Natural killer cell (primary cell): ENCODE measurements around the gene IFT27. TPM values are rescaled to one million over a fixed set of nuclear protein-coding genes. Genes with fewer than 3 reads are reported as not detected.

Source experiments
- ATAC-seq, 3 donors: fragments of 150-1000 bp in 2 of 3; fragments of 200-7000 bp in 1 of 3; cut with Tn5 transposase; 1 replicate in 1 of 3; 2 replicates in 2 of 3; pipeline ENCODE4 v1.10.0; 2021; ENCODE audit warnings: mild to moderate bottlenecking in 2 of 3, moderate library complexity in 2 of 3
- DNase-seq, 2 donors: peaks; one replicate each; pipeline versions ENCODE4 v3.0.0 to v3.0.0-alpha.2; 2013 to 2021; ENCODE audit warnings: mixed read lengths in 1 of 2
- H3K27ac ChIP-seq: one replicate; pipeline ENCODE4 v1.5.1; 2013; ENCODE audit warnings: mild to moderate bottlenecking, low read length
- H3K27me3 ChIP-seq: one replicate; pipeline ENCODE4 v1.6.1; 2013; ENCODE audit warnings: low read length; ENCODE audit not compliant: control insufficient read depth, insufficient read depth
- H3K36me3 ChIP-seq: one replicate; pipeline ENCODE4 v1.6.1; 2013; ENCODE audit warnings: low read length; ENCODE audit not compliant: control insufficient read depth, insufficient read depth
- H3K4me1 ChIP-seq: one replicate; pipeline ENCODE4 v1.6.1; 2013; ENCODE audit warnings: low read length; ENCODE audit not compliant: control insufficient read depth, insufficient read depth
- H3K4me3 ChIP-seq: one replicate; pipeline ENCODE4 v1.5.1; 2013; ENCODE audit warnings: low read length
- H3K9me3 ChIP-seq: one replicate; pipeline ENCODE4 v1.6.1; 2013; ENCODE audit warnings: low read length; ENCODE audit not compliant: control insufficient read depth, insufficient read depth
- H3K27ac Mint-ChIP-seq, 2 donors: one replicate each; pipeline ENCODE4 v1.8.0; 2022; ENCODE audit warnings: mild to moderate bottlenecking in 2 of 2, mixed read lengths in 2 of 2, moderate library complexity in 1 of 2
- H3K27me3 Mint-ChIP-seq, 2 donors: one replicate each; pipeline ENCODE4 v1.8.0; 2022; ENCODE audit warnings: low read depth in 2 of 2, mixed read lengths in 2 of 2
- H3K36me3 Mint-ChIP-seq: one replicate; pipeline ENCODE4 v1.8.0; 2022; ENCODE audit warnings: mixed read lengths
- H3K4me1 Mint-ChIP-seq, 2 donors: one replicate each; pipeline ENCODE4 v1.8.0; 2022; ENCODE audit warnings: mixed read lengths in 2 of 2
- H3K4me3 Mint-ChIP-seq: one replicate; pipeline ENCODE4 v1.8.0; 2022; ENCODE audit warnings: mild to moderate bottlenecking, moderate library complexity, mixed read lengths
- H3K9me3 Mint-ChIP-seq, 2 donors: one replicate each; pipeline ENCODE4 v1.8.0; 2022; ENCODE audit warnings: mixed read lengths in 2 of 2
- WGBS: methylation state at CpG from one replicate; pipeline ENCODE4 v1.1.7; 2013; ENCODE audit warnings: missing lambda C conversion rate; ENCODE audit not compliant: insufficient coverage; 5-methylcytosine and 5-hydroxymethylcytosine counted together
- intact Hi-C: fragments of 100-400 bp; cut with micrococcal nuclease; formaldehyde crosslinking; loops from one replicate; pipeline ENCODE4 v1.14.2; 2022
- total RNA-seq, 4 donors: library from RNA; stranded (reverse); fragments of 120-200 nt in 1 of 4; gene quantifications; one replicate each; pipeline versions ENCODE4 v1.2.3 to v1.2.4, GENCODE V29; 2013 to 2022
- TF ChIP-seq, protein P1 (sequence below): fragments of 200-600 bp; IDR thresholded peaks from one replicate; pipeline ENCODE4 v1.8.0; 2022; ENCODE audit warnings: antibody characterized with exemption

The IFT27 gene
- total RNA-seq, 3 donors from 2014 or later (not counting 1 experiment from before 2014, with no cell fraction given), result 16.5 to 30.1 (median 27.1) TPM

DNA sequence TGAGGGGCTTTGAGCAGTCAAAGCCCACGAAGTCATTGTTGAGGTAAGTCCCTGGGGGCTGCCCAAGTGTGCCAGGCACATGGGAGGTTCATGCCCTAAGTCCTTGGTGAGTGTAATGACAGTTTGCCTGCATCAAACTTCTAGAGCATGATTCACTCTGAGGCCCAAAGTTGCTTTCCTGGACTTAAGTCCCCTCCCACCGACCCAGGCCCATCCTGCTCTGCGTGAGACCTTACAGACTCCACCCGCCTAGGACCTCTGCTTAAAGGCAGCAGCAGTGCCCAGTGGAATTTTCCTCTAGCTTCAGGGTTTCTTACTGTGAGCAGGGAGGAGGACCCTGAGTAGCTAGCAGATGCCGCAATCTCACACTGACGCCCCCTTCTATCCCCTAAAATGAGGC, 46.7 kb upstream of the IFT27 start:
- Mint-ChIP-seq H3K27ac (no peak overlapping the region), H3K27me3 (peaks cover 34 to 45% of the 10 kb centered on the region in 2 donors), H3K4me1 (no peaks in the 10 kb centered on the region), H3K9me3 (no peaks in the 10 kb centered on the region), H3K36me3 (no peaks in the 10 kb centered on the region), H3K4me3 (no peak overlapping the region)
- no peaks in the 10 kb centered on the region for H3K4me1 ChIP-seq
- ATAC-seq (no peak), DNase-seq (no peak)
- intact Hi-C loops, result no loop called here
- peaks cover 11% of the 10 kb centered on the region for H3K27me3 ChIP-seq
- H3K4me3 ChIP-seq, result no peak overlapping the region
- TF ChIP-seq, protein P1, sequence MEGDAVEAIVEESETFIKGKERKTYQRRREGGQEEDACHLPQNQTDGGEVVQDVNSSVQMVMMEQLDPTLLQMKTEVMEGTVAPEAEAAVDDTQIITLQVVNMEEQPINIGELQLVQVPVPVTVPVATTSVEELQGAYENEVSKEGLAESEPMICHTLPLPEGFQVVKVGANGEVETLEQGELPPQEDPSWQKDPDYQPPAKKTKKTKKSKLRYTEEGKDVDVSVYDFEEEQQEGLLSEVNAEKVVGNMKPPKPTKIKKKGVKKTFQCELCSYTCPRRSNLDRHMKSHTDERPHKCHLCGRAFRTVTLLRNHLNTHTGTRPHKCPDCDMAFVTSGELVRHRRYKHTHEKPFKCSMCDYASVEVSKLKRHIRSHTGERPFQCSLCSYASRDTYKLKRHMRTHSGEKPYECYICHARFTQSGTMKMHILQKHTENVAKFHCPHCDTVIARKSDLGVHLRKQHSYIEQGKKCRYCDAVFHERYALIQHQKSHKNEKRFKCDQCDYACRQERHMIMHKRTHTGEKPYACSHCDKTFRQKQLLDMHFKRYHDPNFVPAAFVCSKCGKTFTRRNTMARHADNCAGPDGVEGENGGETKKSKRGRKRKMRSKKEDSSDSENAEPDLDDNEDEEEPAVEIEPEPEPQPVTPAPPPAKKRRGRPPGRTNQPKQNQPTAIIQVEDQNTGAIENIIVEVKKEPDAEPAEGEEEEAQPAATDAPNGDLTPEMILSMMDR, result no peak
- no peak overlapping the region for H3K27ac ChIP-seq
- no peaks in the 10 kb centered on the region for H3K9me3 ChIP-seq
- 84% methylated on average over 6 of the region's 6 CpGs for WGBS
- H3K36me3 ChIP-seq, result no peaks in the 10 kb centered on the region

DNA sequence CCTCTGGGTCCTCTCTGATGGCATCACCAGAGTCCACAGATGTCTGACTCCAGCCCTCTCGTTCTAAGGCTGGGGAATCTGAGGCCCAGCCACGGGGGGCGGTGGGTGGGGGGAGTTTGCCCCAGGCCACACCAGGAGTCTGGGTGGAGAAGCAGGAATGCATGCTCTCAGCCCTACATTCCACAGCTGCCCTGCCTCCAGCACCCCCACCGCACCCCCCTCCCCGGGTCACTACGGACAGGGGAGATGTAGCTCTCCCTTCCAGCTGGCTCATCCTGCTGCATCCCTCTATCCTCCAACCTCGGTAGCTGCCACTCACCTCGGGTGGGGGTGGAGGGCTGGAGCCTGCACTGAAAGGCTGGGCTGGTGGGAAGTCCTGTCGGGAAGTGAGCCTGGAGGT, 43.2 kb upstream of the IFT27 start:
- no peak for DNase-seq
- no peak overlapping the region for H3K27ac Mint-ChIP-seq
- H3K9me3 Mint-ChIP-seq, result no peaks in the 10 kb centered on the region
- Histone ChIP-seq H3K27me3 (peaks cover 25% of the 10 kb centered on the region), H3K4me1 (no peaks in the 10 kb centered on the region), H3K4me3 (no peak overlapping the region), H3K36me3 (no peaks in the 10 kb centered on the region), H3K9me3 (no peaks in the 10 kb centered on the region), H3K27ac (no peak overlapping the region)
- no peaks in the 10 kb centered on the region for H3K36me3 Mint-ChIP-seq
- H3K4me3 Mint-ChIP-seq, result no peak overlapping the region
- no peaks in the 10 kb centered on the region for H3K4me1 Mint-ChIP-seq
- WGBS, result 51% methylated on average over 8 of the region's 9 CpGs
- peaks cover 50 to 51% of the 10 kb centered on the region in 2 donors for H3K27me3 Mint-ChIP-seq
- TF ChIP-seq, protein P1, result no peak
- ATAC-seq, result no peak
- intact Hi-C loops, result no loop called here

DNA sequence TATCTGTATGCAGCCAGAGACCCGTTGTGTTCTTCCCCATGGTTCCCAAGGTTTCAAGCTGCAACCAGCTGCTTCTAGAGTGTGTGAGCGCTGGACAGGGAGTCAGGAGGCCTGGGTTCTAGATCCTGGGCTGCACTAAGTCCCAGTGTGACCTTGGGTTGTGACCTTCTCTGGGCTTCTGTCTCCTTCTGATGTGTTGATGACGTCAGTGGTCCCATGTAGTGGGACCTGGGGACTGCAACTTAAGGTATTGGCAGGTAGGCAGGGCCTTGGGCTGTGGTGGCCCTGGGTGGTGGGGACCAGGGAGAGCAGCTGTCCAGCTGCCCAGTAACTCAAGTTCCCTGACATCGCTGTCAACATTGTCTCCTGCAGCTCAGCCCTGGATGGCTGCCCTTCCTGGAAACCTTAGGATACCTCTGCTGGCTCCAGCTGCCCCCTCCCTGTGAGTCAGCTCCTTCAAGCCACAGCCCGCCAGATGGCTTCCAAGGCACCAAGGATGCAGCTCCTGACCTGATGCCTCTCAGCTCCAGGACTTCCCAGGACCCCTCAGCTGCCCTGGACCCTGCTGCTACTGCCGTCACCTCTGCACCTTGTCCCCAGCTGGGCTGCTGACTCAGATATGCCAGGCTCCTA, 42.2 kb upstream of the IFT27 start:
- Mint-ChIP-seq H3K4me3 (no peak overlapping the region), H3K4me1 (no peaks in the 10 kb centered on the region), H3K27ac (no peak overlapping the region), H3K9me3 (no peaks in the 10 kb centered on the region), H3K27me3 (peaks cover 57 to 61% of the 10 kb centered on the region in 2 donors), H3K36me3 (no peaks in the 10 kb centered on the region)
- WGBS, result 84% methylated on average over 6 of the region's 6 CpGs
- ATAC-seq (no peak), DNase-seq (no peak)
- intact Hi-C loops, result no loop called here
- no peak overlapping the region for H3K4me3 ChIP-seq
- peaks cover 25% of the 10 kb centered on the region for H3K27me3 ChIP-seq
- H3K36me3 ChIP-seq, result no peaks in the 10 kb centered on the region
- TF ChIP-seq, protein P1, result no peak
- no peaks in the 10 kb centered on the region for H3K4me1 ChIP-seq
- H3K9me3 ChIP-seq, result no peaks in the 10 kb centered on the region
- H3K27ac ChIP-seq, result no peak overlapping the region

DNA sequence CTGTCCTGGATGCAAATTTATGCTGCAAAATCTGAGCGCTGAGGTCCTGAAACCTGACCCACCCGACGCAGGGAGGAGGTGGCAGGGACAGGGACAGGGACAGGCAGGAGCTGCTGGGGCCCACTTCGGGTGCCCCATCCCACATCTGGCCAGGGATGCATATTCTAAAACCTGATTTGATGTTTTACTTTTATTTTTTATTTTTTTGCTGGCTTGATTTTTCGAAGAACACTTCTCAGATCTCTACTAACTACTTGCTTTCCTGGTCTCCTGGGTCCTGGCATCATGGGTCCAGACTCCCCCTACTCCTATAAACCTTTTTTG, 41.6 kb upstream of the IFT27 start:
- Histone ChIP-seq H3K9me3 (no peaks in the 10 kb centered on the region), H3K27ac (no peak overlapping the region), H3K4me1 (no peaks in the 10 kb centered on the region), H3K27me3 (peaks cover 25% of the 10 kb centered on the region), H3K4me3 (no peak overlapping the region), H3K36me3 (no peaks in the 10 kb centered on the region)
- peaks cover 63 to 67% of the 10 kb centered on the region in 2 donors for H3K27me3 Mint-ChIP-seq
- no peaks in the 10 kb centered on the region for H3K9me3 Mint-ChIP-seq
- ATAC-seq, result no peak
- intact Hi-C loops, result no loop called here
- TF ChIP-seq, protein P1, result no peak
- DNase-seq, result no peak
- H3K4me1 Mint-ChIP-seq, result no peaks in the 10 kb centered on the region
- H3K36me3 Mint-ChIP-seq, result no peaks in the 10 kb centered on the region
- no peak overlapping the region for H3K27ac Mint-ChIP-seq
- 41% methylated on average over 4 of the region's 5 CpGs for WGBS
- no peak overlapping the region for H3K4me3 Mint-ChIP-seq
